ENCODE measurements around the gene REPIN1. TPM values are rescaled to one million over a fixed set of nuclear protein-coding genes. Genes with fewer than 3 reads are reported as not detected.

Gene REPIN1
- total RNA-seq, 4 donors from 2014 or later: 9.7 to 80.8 (median 37.9) TPM

DNA sequence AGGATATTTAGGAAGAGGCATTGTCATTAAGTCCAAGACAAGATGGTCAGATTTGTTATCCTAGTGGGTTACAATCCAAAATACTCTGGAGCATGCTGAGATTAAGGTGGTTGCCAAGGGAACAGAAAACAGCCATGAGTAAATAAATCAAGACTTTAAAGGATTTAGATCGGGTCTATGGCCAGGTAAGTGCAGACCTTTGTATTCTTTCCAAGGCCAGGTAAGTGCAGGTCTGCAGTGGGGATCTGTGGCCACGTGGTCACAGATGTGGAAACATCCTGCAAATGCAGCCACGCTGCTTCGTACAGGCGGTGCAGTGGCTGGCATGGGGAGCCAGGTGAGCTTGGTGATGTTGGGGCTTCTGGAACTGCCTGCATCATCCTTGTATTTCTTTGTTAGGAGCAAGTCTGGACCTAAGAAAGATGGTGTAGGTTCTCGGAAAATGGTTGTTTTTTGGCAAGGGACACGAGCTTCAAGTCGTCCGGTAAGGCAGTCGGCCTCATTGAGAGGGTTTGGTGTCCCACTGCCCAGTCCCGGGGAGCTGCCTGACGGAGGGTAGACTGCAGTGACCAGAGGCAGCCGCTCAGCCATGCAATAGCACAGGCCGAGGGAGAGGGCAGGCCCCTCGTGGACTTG is 32.3 kb downstream of the REPIN1 start:
- intact Hi-C loops (cut with DNase I; ENCODE audit: low total_unique reads): no loop called here
- TF ChIP-seq, protein P1, sequence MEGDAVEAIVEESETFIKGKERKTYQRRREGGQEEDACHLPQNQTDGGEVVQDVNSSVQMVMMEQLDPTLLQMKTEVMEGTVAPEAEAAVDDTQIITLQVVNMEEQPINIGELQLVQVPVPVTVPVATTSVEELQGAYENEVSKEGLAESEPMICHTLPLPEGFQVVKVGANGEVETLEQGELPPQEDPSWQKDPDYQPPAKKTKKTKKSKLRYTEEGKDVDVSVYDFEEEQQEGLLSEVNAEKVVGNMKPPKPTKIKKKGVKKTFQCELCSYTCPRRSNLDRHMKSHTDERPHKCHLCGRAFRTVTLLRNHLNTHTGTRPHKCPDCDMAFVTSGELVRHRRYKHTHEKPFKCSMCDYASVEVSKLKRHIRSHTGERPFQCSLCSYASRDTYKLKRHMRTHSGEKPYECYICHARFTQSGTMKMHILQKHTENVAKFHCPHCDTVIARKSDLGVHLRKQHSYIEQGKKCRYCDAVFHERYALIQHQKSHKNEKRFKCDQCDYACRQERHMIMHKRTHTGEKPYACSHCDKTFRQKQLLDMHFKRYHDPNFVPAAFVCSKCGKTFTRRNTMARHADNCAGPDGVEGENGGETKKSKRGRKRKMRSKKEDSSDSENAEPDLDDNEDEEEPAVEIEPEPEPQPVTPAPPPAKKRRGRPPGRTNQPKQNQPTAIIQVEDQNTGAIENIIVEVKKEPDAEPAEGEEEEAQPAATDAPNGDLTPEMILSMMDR (IDR thresholded peaks at IDR 0.05): no peak
- no peak for TF ChIP-seq POLR2A (IDR thresholded peaks at IDR 0.05)
- DNase-seq: no peak
- H3K36me3 ChIP-seq: no peaks in the 10 kb centered on the region
- no peak overlapping the region for H3K4me3 ChIP-seq
- no peak overlapping the region for H3K27ac ChIP-seq
- peaks cover 4 to 8% of the 10 kb centered on the region in 2 donors for H3K4me1 ChIP-seq
- H3K27me3 ChIP-seq: no peaks in the 10 kb centered on the region
- no peaks in the 10 kb centered on the region for H3K9me3 ChIP-seq

DNA sequence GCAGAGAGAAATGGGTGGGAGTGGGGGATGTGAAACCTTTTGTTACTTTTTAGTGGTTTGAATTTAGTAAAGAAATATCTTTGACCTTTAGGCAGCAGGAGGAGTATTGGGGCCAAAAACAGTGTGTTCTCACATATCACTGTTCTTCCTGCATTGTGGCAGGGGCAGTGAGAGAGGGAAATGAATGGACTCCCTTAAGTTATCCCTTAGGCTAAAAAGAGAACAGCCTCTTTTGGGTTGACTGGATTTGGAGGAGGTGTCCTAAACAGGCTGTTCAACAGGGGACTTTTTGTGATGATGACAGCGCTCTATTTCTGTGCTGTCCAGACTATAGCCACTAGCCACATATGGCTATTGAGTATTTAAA is 32.8 kb downstream of the REPIN1 start:
- no peak overlapping the region for H3K27ac ChIP-seq
- no peaks in the 10 kb centered on the region for H3K36me3 ChIP-seq
- TF ChIP-seq, protein P1 (IDR thresholded peaks at IDR 0.05): no peak
- no peak for TF ChIP-seq POLR2A (IDR thresholded peaks at IDR 0.05)
- intact Hi-C loops (cut with DNase I; ENCODE audit: low total_unique reads): no loop called here
- no peaks in the 10 kb centered on the region for H3K9me3 ChIP-seq
- no peaks in the 10 kb centered on the region for H3K27me3 ChIP-seq
- H3K4me3 ChIP-seq: no peak overlapping the region
- DNase-seq: no peak
- H3K4me1 ChIP-seq: peaks cover 8% of the 10 kb centered on the region in 2 donors

DNA sequence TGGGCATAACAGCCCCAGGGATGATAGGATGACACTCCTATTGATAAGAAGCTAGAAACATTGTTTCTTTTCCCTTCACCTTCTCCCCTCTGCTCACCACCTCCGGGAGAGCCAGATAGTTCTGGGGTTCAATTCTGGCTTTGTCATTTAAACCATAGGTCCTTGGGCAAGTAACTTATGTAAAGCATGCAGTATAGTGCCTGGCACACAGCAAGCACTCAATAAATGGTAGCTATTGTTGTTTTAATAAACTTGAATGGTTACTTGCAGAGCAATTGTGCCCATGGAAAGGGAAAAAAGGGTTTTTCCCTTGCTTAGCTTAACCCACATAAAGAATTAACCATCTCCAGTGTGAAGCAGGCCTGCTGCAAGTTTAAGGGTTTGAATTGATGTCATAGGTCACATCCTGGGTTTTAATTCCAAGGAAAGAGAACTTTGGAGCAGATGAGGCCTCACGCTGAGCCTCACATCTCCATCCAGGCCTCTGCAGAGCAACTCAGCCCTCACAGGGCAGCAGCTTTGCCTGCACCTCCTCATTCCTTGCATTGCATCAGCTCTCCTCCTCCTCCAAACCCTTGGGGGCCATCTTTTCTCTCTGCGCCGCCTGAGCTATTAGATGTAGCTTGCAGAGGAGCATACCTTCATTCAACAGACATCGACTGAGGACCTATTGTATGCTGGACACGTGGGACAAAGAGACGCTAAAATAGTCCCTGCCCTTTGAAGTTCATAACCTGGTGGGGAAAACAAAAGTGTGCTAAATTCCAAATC is 33.4 kb downstream of the REPIN1 start:
- no peak for DNase-seq
- intact Hi-C loops (cut with DNase I; ENCODE audit: low total_unique reads): no loop called here

DNA sequence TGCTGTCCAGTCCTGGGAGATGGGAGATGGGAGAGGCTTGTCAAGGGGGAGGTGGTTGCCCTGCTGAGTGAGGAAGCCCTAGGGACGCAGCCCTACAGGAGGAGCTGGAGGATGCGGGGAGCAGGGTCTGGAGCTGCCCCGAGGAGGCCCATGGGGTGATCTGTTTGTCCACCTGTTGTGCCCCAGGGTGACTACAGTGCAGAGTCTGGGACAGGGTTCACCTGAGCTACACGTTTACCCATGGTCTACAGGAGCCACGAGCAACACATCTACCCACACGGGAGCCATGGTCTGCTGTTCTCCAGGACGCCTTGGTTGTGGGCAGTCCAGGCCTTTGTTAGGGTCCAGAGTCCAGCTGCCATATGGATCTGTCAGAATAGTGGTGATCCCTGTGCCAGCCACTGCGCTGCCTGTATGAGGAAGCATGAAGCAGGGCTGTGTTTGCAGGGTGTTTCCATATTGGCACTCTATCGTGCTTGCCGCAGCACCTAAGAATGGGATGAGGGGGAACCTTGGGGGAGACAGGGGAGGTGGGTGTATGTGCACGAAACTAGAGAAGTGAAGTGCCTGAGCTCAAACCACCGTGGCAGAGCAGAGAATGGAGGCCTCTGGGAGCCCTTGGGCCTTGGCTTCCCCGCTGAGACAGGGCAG is 34.2 kb downstream of the REPIN1 start:
- Histone ChIP-seq H3K27ac (no peak overlapping the region), H3K36me3 (no peaks in the 10 kb centered on the region), H3K9me3 (no peaks in the 10 kb centered on the region), H3K27me3 (no peaks in the 10 kb centered on the region), H3K4me3 (no peak overlapping the region), H3K4me1 (peaks cover 8 to 9% of the 10 kb centered on the region in 2 donors)
- no peak for TF ChIP-seq POLR2A (IDR thresholded peaks at IDR 0.05)
- TF ChIP-seq, protein P1 (IDR thresholded peaks at IDR 0.05): no peak
- intact Hi-C loops (cut with DNase I; ENCODE audit: low total_unique reads): no loop called here
- DNase-seq: no peak

More for the DNA sequence above, 33.4 kb downstream of the REPIN1 start:
- Histone ChIP-seq H3K4me3 (no peak overlapping the region), H3K36me3 (no peaks in the 10 kb centered on the region), H3K27me3 (no peaks in the 10 kb centered on the region), H3K9me3 (no peaks in the 10 kb centered on the region), H3K4me1 (peaks cover 8 to 9% of the 10 kb centered on the region in 2 donors), H3K27ac (no peak overlapping the region)
- no peak for TF ChIP-seq POLR2A (IDR thresholded peaks at IDR 0.05)
- TF ChIP-seq, protein P1 (IDR thresholded peaks at IDR 0.05): no peak
